GM21619 (cell line): ENCODE results near the gene ENOX1.

Source experiments
- ATAC-seq: cut with Tn5 transposase; IDR thresholded peaks from one replicate; pipeline ENCODE4 v1.9.1; 2021; ENCODE audit not compliant: unreplicated experiment

Gene ENOX1

DNA sequence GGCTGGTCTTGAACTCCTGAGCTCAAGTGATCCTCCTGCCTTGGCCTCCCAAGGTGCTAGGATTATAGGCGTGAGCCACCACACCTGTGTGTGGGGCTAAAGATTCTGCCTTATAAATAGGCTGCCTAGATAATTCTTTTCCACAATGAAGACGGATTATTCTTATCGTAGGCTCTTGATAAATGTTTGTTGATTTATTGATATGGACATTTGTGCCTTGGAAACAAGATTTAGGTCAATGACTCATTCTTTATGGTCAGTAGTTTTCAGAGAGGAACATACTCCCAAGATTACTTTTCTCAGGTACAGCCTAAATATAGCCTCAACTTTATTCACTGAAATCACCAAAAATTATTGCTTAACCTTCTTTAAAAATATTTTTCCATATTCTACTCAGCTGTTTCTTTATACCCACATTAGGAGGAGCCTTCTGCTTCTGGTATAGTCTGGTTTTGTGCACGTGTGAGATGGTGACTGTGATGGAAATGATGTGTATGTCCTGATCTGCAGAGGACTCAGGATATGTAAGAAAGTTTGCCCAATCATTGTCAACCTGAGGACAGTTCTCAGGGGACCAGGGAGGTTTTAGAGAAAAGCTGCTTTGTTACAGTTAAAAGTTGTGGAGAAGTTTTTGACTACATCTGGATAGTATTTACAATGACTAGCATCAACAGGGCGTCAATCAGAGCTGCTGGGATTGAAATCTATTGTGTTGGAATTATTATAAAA lies 554.5 kb downstream of the ENOX1 start:
- ATAC-seq, result no peak

DNA sequence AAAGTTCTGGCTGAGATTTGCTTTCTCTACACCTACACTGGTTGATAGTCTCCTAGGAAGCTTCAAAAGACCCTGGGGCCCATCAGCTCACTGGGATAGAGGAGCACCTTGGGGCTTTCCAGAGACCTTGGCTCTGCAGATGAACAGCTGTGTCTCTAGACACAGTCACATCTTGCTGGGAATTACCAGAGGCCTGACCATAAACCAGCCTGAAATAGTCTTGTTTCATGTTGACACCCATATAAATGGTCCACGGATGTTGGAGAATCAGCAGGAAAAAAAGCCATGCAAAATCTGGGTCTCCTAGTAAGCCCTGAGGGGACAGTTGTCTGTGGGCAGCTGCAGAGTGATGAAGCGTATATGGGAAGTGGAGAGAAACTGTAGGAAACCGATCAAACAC lies 555.8 kb downstream of the ENOX1 start:
- no peak for ATAC-seq

DNA sequence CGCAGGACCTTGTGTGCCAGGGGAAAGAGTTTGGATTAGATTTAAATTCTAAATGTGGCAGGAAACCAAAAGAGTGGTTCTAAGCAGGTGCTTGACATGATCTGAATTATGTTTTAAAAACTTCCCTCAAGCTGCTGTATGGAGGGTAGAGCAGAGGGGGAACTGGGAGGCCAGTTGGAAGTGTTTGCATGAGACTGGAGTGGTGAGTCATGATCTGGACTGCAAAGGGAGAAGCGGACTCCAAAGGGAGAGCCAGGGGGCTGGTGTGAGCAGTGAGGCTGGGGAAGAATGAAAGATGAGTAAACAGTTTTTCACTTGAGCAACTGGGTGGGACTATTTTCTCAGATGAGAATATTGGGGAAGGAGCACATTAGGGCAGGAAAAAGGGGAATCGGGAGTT lies 557.3 kb downstream of the ENOX1 start:
- no peak for ATAC-seq

DNA sequence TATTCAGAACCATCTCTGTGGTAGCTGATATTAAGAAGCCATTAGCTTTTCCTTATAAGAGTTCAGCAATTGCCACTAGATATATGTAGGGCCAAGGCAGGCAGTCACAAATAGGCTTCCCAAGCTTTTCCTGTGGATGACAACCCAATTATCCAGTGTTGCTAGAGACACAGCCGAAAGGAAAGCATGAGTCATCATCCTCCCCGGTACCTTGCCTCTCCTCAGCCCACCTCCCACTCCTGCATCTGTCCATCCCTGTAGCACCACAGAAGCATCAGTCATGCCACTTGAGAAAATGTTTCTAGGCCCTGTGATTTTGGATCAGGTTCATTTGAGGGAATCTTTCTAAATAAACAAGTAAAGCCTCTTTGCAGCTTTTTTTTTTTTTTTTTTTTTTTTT lies 559.1 kb downstream of the ENOX1 start:
- no peak for ATAC-seq

DNA sequence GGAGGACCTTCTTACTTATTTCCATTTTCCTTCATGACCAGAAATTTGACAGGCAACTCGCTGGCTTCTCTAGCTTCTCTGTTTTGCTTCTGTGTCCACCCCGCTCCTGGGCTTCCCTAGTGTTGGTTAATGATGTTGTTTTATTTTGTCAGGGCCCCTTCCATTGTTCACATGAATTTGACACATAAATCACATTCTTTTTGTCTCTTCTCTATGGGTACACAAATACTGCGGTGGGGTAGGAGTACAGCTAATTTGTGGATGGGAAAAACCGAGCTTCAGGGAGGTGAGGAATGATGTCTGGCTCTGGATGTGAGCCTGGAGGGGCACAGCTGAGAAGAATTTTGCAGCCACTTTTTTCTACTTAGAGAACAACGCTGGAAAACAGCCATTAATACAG lies 563.6 kb downstream of the ENOX1 start:
- no peak for ATAC-seq

DNA sequence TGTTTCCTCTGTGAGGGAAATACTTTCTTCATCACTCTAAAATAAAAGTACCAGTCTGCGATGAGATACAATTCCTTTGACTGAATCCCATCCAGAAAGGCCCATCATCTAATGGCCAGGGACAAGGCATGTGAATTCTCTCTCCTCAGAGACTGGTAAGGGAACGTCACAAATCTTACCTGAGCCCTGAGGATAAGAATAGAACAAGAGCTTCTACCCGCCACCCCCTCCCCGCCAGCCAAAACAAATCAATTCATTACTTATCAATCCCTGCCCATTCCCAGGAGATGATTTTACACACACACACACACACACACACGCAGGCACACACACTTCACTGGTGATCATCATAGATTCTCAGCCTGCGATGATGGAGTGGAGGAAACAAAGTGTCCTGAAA lies 564.7 kb downstream of the ENOX1 start:
- ATAC-seq, result no peak

DNA sequence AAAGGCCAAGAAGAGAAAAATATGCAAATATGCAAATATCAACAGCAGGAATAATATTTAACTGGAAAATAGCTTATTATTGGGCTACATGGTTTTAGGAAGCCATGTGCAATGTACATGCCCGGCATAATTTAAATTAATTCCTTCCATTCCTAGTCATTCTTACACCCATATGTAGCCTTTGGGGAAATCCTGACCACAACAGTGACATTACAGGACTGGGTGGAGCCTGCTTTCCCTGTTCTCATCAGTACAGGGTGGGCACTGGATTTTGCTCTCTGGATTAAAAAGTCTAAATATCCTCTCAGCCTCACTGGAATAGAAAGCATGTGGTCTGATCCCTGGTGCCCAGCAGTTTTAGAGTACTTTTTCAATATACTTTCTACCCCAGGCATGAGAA lies 565.2 kb downstream of the ENOX1 start:
- ATAC-seq, result no peak

DNA sequence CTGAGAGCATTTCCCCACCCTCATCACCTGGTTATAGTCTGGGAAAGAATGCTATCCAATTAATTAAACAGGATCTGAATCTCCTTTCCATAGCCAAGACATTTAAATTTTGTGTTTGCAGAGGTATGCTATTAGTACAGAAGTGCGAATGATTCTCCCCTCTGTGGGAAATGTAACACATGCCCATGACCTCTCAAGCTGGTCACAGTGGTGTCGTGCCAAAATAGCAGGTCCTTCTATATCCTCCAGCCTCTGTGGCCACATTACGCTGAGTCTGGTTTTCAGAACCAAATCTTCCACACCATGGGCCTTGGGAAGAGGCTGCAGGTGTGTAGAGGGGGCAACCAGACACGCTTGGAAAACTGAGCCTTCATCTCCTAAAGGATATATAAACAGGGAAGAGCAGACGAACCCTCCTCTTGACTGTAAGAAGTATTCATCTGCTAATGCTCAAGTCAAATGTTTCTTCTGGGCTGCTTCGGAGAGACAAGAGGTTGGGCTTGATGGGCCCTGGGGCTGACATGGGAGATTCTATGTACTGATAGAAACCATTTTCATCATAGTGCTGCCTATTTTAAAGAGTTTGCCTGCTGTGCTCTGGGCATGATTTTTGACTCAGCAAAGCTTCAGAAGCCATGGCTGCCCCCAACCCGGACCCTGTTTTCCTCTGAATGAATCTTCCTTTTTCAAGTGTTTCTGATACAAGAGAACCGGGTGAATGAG lies 565.7 kb downstream of the ENOX1 start:
- ATAC-seq, result no peak

DNA sequence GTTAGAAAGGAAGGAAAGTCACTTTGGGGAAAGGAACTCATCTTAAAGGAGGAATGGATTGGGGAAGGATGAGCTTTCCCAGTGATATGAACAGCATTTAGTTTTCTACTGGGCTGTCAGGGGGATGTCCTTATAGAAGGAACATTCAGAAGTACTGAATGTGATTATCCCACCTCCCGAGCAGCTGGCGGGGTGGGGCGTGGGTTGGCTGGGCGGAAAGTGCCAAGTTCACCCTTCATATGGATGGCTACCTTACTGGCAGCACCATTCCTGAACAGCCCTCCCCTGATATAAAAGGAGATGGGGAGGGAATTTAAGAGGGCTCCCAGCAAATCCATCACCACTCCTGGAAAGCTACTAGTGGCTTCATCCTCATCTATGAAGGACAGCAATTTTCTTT lies 572.6 kb downstream of the ENOX1 start:
- ATAC-seq, result no peak

DNA sequence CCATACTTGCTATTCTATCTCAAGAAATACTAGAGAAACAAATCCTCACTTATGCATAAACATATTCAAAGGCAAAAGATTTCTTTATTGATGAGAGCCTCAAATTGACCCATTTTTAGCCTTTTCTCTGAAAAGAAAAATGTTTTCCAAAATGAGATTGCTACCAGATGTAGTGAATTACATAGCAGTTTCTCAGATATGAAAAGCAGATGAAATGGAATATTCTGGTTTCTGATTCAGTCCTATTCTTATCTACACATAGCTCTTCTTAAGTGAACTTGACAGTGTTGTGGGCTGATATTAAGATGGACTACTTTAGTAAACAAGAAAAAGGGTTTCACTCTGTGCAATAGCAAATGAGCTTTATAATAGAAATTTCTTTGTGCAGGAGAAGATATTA lies 579.9 kb downstream of the ENOX1 start:
- no peak for ATAC-seq

DNA sequence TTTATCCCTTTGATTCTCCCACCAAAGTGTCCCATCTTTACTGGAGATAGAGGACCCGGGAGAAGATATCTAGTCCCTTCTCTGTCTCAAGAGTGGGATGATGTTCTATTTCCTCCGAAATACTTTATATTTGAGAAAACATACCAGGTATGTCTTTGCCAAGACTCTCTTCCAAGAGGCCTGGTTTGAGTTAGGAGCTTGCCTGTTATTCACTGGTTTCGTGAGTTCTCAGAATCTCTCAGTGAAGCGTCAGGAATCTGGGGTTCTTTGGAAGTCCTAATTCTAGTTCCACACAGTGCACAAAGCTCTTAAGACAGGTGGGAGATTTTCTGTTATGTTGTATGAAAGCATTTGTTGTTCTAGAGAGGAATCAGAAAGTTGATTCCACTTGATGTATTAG lies 581.4 kb downstream of the ENOX1 start:
- ATAC-seq, result no peak

DNA sequence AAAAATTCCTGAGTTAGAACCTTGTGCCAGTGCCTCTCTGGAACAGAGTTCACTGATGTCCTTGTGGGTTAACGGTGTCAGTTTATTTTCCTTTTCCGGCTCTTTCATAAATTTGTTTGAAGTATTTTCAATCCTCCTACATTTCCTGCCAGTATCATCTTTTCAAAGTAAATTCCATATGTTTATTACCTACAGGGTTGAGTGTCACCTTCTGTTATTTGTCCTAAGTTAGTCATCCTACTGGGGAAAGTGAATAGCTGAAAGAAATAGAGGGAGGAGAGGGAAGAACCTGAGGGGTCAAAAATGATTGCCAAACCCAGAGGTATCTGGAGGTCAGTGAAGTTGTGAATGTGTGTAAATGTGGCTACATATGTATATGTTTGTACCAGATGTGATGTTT lies 582.2 kb downstream of the ENOX1 start:
- ATAC-seq, result no peak

DNA sequence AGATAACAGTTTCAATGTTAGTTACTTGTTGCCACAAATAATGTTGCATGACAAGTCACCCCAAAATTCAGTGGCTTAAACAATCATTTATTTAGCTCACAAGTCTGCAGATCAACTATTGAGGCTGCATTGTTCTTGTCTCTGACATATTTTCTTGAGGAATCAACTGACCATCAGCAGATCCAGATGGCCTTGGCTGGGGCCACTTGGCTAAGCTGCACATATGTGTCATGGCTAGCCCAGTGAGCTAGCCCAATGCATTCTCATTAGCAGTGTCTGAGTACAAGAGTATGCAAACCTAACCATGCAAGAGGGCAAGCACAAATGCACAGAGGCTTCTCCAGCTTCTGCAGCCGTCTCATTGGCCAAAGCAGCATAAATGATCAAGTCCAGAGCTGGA lies 583.0 kb downstream of the ENOX1 start:
- no peak for ATAC-seq

DNA sequence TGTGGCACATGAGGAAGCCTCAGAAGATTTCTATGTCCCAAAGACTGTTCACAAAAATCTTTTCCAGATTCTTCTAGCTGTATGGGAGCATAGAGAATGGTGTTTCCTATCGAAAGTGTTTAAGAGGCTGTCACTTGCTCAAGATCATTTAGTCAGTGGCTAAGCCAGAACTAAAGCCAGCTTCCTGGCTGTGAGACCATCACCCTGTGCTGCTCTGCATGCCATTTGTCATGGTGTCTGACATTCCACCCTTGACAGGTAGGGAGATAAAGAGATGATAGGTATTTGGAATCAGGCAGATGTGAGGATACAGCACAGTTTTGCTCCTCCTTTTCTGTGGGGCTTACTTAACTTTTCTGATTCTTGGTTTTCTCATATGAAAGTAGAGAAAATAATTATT lies 586.0 kb downstream of the ENOX1 start:
- no peak for ATAC-seq

DNA sequence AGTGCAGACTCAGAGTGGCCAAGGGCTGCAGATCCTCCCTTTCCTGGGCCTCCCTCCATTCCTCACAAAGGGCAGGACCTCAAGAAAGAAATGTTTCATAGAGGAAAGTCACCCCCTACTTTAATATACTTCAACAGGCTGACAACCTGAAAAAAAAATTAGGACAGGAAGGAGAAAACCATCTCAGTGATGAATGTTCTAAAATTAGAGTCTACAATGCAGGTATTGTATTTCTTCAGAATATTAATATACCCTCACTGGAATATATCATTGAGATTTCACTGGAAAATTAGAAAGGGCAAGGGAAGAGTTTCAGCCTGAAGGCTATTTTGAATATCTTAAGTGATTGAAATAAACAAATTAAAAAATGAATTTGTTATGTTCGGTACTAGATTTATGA lies 586.5 kb downstream of the ENOX1 start:
- ATAC-seq, result no peak

DNA sequence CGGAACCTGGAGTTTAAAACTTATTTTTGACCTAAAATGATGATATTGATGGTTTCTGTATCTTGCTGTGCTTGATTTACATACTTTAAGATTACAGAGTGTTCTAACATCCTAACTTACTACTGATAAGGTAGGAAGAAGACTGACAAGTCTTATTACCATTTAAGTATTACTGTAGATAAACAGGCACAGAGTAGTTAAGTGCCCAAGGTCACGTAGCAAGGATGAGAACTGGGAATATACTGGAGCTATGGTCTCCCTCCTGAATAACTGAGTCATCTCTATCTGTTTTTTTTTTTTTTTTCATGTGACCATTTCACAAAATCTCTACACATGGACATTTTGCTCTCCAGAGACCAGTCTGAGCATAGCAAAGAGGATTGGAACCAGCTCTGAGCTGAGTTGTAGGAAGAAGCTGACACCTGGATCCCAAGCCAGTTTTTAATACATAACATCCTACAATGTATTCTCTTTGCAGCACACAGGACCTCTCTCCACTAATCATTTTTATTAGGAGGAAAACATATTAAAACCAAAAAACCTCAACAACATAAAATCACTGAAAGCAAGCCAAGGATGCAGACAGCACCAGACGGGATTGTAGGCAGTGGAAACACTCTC lies 589.9 kb downstream of the ENOX1 start:
- ATAC-seq, result no peak

DNA sequence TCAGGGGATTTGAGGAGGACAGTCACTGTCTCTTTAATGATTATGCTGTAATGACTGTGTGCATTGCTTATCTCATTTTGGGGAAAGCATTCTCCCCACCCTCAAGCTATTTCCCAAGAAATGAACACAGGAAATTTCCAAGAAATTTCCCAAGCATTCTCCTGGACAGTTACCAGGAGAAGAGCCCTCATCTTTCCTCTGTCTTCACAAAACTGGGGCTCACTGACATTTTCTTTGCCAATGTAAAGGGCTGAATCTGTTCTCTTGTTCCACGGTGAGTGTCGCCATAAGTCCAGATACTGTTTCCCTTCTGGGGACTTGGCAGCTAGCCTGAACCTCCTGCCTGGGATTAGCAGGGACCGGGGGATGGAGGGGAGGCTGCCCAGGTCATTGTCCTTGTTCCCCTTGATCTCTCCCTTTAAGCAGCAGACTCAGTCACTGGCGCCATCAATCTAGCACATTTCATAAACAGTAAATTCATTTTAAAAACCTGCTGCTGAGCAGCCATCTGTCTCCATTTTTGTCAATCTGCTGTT lies 590.6 kb downstream of the ENOX1 start:
- ATAC-seq, result no peak

DNA sequence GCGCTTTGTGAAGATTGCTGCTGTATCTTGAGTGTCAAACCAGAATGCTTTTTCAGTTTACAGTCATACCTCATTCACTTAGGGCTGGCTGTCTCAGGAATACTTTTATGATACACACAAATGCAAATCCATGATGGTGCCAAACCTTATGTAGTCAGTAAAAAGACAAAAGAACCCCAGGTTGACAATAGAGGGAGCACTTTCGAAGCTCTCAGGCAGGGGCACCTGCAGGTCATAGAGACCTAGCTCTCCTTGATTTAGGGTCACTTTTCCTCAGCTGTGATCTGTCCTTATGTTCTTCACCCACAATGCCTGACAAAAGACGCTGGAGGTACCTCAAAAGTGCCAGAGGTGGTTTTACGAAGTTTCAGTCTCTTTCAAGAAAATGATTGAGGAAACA lies 591.2 kb downstream of the ENOX1 start:
- ATAC-seq, result no peak

DNA sequence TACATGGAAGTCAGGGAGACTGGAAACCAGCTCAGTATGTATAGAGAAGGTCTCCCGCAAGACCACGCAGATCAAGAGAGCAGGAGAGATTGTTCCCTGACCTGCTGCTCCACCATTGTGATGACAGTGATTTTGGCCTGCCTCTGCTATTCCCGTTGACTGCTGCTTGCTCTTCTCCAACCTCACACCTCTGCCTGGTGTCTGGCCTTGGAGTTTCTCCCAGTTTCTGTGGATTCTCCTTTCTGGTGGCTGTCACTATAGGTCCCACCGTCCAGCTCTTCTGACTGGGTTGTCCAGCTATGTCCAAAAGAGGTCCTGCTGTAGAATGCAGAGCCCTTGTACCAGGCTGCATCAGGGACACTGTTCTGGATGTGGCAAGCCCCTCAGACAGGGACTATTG lies 591.7 kb downstream of the ENOX1 start:
- no peak for ATAC-seq

DNA sequence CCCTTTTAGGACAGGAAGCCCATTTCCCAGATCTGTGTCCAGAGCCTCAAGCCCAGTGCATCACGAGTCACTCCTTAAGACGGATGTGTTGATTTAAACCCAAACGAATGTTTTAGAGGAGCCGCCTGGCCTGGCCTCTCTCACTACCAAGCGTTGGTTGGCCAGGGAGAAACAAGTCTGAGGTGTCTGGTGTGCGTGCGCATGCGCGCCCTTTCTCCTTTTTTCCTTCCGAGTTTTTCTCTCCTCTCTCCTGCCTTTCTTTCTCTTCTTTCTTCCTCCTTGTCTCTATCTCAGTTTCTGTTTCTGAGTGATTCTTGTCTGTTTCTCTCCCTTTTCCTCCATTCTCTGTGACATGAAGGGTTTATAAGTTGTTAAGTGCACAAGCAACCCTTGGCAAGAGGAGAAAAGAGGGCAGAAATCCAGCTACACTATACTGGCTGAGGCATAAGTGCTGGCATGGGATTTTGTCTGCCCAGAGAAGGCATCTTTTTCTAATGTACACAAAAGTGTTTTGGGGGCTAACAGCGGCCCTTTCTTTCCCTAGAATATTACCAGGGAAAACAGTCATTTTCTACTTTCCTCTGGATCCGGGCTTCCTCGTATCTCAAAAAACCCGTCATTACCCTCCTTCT lies 592.9 kb downstream of the ENOX1 start:
- no peak for ATAC-seq

DNA sequence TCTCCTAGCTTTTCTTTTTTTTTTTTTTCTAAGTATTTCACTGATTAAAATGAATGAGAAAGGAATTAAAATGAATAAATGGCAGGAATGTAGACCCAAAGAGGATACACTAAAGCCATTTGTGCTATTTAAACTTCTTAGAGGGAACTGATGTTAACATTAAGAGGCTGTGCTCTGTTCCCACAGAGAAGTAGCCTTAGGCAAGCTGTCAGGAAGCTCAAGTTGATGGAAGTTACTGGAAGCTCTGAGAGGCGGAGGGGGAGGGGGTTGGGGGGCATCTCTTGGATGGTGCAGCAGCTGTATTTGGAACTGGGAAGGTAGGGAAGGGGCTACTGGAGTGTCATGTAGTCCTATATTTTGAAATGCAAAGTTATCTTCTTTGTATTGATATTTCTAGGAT lies 595.2 kb downstream of the ENOX1 start:
- no peak for ATAC-seq

DNA sequence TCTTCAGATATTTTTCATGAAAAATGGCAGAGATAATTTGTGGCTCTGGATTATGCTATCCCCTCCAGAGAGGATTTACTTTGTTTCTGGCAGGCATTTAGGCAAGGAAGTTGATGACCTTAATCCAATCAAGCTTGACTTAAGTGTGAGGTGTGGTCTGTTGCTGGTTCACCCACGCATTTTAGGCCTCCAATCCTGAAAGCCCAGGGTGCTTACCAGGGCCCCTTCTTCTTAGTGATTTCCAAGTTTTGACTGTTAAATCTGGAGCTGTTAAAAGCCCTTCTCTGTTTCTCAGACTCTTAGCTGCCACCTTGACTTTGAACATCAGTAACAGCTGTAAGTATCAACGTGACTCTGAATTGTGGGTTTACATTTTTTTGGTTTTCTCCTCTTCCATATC lies 601.5 kb downstream of the ENOX1 start:
- ATAC-seq, result no peak
